ENCODE data around the gene EIF1AY. TPM values are rescaled to one million over a fixed set of nuclear protein-coding genes. Genes with fewer than 3 reads are reported as not detected.
A peak's percentile ranks its signal among the peaks of the same experiment; 100 is the strongest.

Gene EIF1AY
- polyA plus RNA-seq, 2 of the 4 experiments (the other 2 are of a cell fraction) = 56.0 to 59.4 TPM

- no peak overlapping the region for H3K27ac ChIP-seq
- no peaks in the 10 kb centered on the region for H3K9me3 ChIP-seq
- TF ChIP-seq EHMT2 (IDR thresholded peaks at IDR 0.05; ENCODE audit: low read depth) (no peak), TP53 (CRISPR knock-in tag; IDR thresholded peaks at IDR 0.05) (no peak), NFE2L2 (conservative IDR thresholded peaks at IDR 0.05; ENCODE audit: low read length) (no peak), SREBF2 (IDR thresholded peaks at IDR 0.05) (no peak), ATOH8 (CRISPR knock-in tag; IDR thresholded peaks at IDR 0.05; ENCODE audit: low read depth) (no peak)
- WGBS (ENCODE audit: missing lambda C conversion rate) = 46% methylated on average over 2 of the region's 2 CpGs
- DNase-seq (ENCODE audit: low read depth in 1 of 2, low spot score in 1 of 2) (no peak), FAIRE-seq (no peak), ATAC-seq (no peak)
- ChIA-PET POLR2A (no interaction called here), CTCF (no interaction called here)
- H3K4me2 ChIP-seq = no peak overlapping the region
- H3K4me1 ChIP-seq = no peaks in the 10 kb centered on the region
- no peak overlapping the region for H3K4me3 ChIP-seq
Measured at GRCh38 chrY:20555820-20556219, 19.8 kb upstream of the EIF1AY start.

GRCh38 chrY:20558677-20559076, 16.9 kb upstream of the EIF1AY start:
- WGBS (ENCODE audit: missing lambda C conversion rate) = 0% methylated on average over 2 of the region's 2 CpGs
- TF ChIP-seq CTCF (IDR thresholded peaks at IDR 0.05) (peak; percentile 30; the same call in 2 of the 3 replicates), SMC3 (IDR thresholded peaks at IDR 0.05) (peak; percentile 18; the same call in 1 of the 3 replicates), BHLHE40 (IDR thresholded peaks at IDR 0.05; ENCODE audit: low read depth, low read length) (no peak), HOXB13 (CRISPR knock-in tag; IDR thresholded peaks at IDR 0.05; ENCODE audit: low read depth) (no peak), JUN (IDR thresholded peaks at IDR 0.05) (no peak), ZC3H11A (IDR thresholded peaks at IDR 0.05) (no peak), EHF (CRISPR knock-in tag; IDR thresholded peaks at IDR 0.05) (no peak), CBX8 (IDR thresholded peaks at IDR 0.05) (no peak), RAD21 (conservative IDR thresholded peaks at IDR 0.05 in 1 of 2, IDR thresholded peaks at IDR 0.05 in 1 of 2) (peak; percentile 48 to 53; a peak in 4 of 5 replicates), EHMT2 (IDR thresholded peaks at IDR 0.05; ENCODE audit: low read depth) (no peak), HES2 (IDR thresholded peaks at IDR 0.05) (no peak), HOXA7 (CRISPR knock-in tag; IDR thresholded peaks at IDR 0.05) (no peak)
- CTCF ChIA-PET = no interaction called here
- DNase-seq (ENCODE audit: low read depth in 1 of 2, low spot score in 1 of 2) (peak in 1 of 2 experiments; percentile 31), FAIRE-seq (no peak), ATAC-seq (0 out of 6 replicates have a peak, but pooled peaks of 1 of the 2 experiments have one; percentile 32)
- H3K4me1 ChIP-seq = no peaks in the 10 kb centered on the region
- H3K4me2 ChIP-seq = no peak overlapping the region
- POLR2A ChIA-PET = no interaction called here
- H3K4me3 ChIP-seq = no peak overlapping the region
- no peaks in the 10 kb centered on the region for H3K9me3 ChIP-seq
- H3K27ac ChIP-seq = no peak overlapping the region

- WGBS (ENCODE audit: missing lambda C conversion rate) = 73% methylated on average over 1 of the region's 2 CpGs
- ChIA-PET CTCF (no interaction called here), POLR2A (no interaction called here)
- Histone ChIP-seq H3K27ac (no peak overlapping the region), H3K4me1 (no peaks in the 10 kb centered on the region), H3K4me2 (no peak overlapping the region), H3K9me3 (no peaks in the 10 kb centered on the region), H3K4me3 (no peak overlapping the region)
- ATAC-seq = no peak
- TF ChIP-seq ATOH8 (CRISPR knock-in tag; IDR thresholded peaks at IDR 0.05; ENCODE audit: low read depth) (no peak), MAFK (IDR thresholded peaks at IDR 0.05; ENCODE audit: partially characterized antibody) (peak; percentile 30)
- DNase-seq (ENCODE audit: low read depth in 1 of 2, low spot score in 1 of 2) = no peak
- FAIRE-seq = no peak
Measured at GRCh38 chrY:20559873-20560512, 15.6 kb upstream of the EIF1AY start.
